Subcutaneous adipose tissue (tissue), 4 donors: Measurements from ENCODE around the gene PHLDB1. TPM values are rescaled to one million over a fixed set of nuclear protein-coding genes. Genes with fewer than 3 reads are reported as not detected.

Source experiments
- total RNA-seq, 4 donors: library from RNA; depleted of rRNA; stranded (reverse); fragments of >200 nt; gene quantifications; one replicate each; pipeline ENCODE4 v1.1.0, GENCODE V29; 2016
- TF ChIP-seq, protein P1 (sequence below): fragments of 450-650 bp; IDR thresholded peaks from one replicate; pipeline ENCODE4 v1.5.1; 2016; ENCODE audit warnings: low read depth, mild to moderate bottlenecking, control low read depth, antibody characterized with exemption, moderate library complexity

The PHLDB1 gene
- total RNA-seq, 4 donors from 2014 or later: 137 to 535 (median 197) TPM

DNA sequence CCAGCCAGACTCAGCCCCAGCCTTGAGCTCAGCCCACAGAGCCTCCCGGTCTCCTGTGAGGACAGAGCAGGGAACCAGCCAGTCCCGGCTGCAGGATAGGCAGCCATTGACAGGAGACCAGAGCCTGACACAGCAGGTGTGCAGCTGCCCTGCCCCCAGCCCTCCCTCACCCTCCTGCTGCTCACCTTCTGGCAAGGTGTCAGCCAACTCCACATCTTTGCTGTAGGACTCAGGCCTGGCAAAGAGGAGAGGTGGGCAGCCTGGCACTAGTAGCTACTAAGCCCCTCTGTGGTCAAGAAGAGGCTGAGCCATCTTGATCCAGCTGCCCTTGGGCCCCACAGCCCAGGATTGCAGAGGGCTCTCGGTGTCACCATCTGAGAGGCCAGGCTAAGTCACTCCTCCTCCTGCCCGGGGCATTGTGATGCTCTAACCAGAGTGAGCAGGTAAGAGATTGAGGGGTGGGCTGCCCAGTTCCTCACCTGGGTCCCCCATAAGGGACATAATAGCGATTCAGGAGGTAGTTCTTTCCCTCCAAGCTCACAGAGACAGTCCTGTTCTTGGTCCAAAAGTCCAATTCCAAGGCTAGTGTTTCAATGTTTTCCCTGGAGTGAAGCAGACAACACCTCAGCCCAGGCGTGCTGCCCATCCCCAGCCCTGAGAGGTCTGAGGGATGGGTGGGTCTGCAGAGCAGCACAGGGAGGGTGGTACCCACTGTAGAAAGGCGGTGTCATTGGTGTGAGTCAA lies 53.4 kb downstream of the PHLDB1 start:
- TF ChIP-seq, protein P1, sequence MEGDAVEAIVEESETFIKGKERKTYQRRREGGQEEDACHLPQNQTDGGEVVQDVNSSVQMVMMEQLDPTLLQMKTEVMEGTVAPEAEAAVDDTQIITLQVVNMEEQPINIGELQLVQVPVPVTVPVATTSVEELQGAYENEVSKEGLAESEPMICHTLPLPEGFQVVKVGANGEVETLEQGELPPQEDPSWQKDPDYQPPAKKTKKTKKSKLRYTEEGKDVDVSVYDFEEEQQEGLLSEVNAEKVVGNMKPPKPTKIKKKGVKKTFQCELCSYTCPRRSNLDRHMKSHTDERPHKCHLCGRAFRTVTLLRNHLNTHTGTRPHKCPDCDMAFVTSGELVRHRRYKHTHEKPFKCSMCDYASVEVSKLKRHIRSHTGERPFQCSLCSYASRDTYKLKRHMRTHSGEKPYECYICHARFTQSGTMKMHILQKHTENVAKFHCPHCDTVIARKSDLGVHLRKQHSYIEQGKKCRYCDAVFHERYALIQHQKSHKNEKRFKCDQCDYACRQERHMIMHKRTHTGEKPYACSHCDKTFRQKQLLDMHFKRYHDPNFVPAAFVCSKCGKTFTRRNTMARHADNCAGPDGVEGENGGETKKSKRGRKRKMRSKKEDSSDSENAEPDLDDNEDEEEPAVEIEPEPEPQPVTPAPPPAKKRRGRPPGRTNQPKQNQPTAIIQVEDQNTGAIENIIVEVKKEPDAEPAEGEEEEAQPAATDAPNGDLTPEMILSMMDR: no peak

DNA sequence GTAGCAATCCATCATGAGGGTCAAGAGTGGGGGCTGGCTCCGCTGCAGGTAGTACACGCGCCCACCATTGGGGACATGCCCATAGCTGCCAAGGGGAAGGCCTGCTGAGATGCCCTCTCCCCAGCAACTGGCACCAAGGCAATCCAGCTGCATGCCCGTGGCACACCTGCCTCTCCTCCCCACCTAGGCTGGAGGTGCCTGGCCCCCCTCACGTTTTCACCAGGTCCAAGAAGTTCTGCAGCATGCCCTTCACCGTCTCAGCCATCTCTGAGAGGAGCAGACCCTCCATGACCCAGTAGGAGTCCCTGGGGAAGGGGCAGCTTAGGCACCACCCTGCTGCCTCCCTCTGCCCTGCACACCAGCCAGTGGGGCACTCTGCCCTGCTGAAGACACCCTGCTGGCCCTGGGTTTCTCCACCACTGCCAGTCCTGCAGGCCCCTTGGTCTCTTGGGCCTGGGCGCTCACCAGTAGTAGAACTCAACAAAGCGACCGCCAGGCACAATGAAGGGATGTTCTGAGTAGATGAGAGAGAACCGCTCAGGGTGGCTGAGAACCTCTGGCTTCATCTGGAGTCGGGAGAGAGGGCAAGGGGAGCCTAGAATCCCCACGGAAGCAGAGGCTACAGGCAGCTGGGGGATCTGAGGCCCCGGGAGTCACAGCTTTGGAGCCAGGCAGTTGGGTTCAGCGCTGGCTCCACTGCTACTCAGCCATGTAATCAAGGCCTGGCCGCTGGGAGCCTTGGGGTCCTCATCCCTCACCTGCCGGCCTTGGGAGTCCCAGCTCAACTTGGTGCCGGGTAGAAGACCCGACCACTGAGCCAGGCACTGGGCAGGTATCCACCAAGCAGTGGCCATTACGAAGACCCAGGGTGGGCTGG lies 54.2 kb downstream of the PHLDB1 start:
- TF ChIP-seq, protein P1: no peak

DNA sequence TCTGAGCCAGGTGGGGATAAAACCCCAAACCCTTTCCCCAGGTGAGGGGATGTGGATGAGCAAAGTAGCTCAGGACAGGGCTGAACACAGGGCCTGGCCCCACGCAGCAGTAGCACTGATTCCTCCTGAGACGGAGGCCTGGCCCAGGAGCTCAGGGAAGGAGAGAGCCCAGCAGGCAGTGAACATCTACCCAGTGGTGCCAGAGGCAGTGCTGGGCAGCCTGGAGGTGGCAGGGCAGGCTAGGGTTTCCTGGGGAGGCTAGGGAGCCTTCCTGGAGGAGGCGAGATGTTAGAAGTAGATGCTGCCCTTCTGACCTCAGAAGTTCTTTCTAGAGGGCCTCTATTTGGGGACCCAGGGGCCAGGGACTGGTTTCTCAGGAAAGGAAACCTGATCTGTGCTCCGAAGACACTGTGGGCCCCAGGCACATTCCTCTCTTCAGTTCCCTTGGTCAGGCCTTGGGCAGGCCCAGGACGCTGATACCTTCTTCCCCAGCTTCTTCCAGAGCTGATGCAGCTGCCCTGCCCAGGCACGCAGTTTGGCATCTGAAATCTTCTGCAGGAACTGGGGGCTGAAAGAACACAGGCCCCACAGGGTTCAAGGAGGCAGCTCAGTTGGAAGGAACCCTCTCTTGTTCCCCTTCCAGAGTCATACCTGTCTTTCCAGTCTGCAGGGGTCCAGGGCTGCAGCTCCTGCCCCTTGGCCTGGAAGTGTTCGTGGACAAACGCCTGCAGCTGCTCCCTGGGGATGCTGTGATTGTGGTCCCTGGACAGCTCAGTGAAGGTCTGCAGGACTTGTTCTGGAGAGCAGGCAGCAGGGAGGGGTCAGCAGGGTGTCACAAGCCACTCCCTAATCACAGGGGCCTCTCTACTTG lies 55.2 kb downstream of the PHLDB1 start:
- TF ChIP-seq, protein P1: no peak

DNA sequence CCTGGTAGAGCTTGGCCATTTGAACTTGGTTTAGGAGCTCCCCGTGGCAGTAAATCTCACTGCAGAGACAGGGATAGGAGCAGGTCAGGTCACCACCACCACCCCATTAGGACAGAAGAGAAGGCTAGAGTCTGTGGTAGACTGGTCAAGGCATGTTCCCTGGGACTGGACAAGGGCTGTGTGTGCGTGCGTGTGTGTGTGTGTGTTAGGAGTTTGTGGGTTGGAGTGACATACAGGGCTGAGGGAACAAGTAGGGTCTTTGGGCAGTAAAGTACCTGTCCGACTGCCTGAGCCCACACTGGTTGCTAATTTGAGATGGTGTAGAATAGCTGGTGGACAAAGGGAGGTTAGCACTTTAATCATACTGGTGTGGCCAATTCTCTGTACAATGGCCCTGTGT lies 56.0 kb downstream of the PHLDB1 start:
- TF ChIP-seq, protein P1: no peak

DNA sequence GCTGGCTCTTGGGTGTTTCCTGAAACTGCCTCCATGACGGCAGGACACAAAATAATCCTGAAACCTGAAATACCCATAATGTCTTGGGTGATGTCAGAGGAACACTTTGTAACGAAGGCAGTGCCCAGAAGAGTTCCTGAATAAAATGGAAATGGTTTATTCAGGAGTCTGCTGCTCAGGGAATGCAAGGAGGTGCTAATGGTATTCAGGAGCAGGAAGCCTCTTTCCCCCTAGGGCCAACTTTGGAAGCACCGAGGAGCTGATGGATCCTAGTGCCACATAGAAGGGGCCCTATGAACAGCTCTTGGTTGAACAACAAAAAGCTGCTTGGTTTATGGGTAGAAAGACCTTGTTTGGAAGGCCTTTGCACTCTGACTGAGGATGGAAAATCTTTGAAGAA lies 56.5 kb downstream of the PHLDB1 start:
- TF ChIP-seq, protein P1: no peak

DNA sequence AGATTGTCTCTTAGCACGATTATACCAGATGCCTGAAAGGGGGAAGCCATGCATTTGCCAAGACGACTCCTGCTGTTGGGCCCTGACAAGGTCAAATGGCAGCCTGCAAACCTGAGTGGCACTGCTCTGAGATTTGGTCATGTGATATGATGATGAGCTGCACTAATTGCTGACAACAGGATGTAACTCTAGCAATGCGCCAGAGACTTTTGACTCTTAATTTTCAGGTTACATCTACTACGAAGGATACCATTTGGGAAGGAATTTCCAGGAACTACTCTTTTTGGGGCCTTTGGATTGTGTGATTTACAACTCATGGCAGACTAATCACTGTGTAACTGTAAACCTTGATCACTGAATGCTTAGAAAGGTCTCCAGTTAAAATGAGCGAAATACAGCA lies 59.0 kb downstream of the PHLDB1 start:
- TF ChIP-seq, protein P1: no peak
